Measurements from ENCODE around the gene SACM1L. TPM values are rescaled to one million over a fixed set of nuclear protein-coding genes. Genes with fewer than 3 reads are reported as not detected.

The SACM1L gene
- total RNA-seq, 1 donor from 2014 or later, result 59.2 TPM

GRCh38 chr3:45785605-45786150 is 96.5 kb downstream of the SACM1L start:
- no peak for DNase-seq
- peaks cover 3% of the 10 kb centered on the region for H3K4me1 Mint-ChIP-seq (ENCODE audit: low read depth, unreplicated experiment)
- H3K9me3 Mint-ChIP-seq (ENCODE audit: unreplicated experiment), result peaks cover 3% of the 10 kb centered on the region
- H3K4me3 Mint-ChIP-seq (ENCODE audit: unreplicated experiment), result no peak overlapping the region
- no peak for TF ChIP-seq CTCF (IDR thresholded peaks at IDR 0.05; ENCODE audit: partially characterized antibody, unreplicated experiment)
- H3K36me3 Mint-ChIP-seq (ENCODE audit: unreplicated experiment), result peaks cover 8% of the 10 kb centered on the region
- peaks cover 1% of the 10 kb centered on the region for H3K27me3 Mint-ChIP-seq (ENCODE audit: unreplicated experiment)
- no peak overlapping the region for H3K27ac Mint-ChIP-seq (ENCODE audit: unreplicated experiment)

GRCh38 chr3:45786801-45787495 is 97.8 kb downstream of the SACM1L start:
- H3K4me1 Mint-ChIP-seq (ENCODE audit: low read depth, unreplicated experiment), result peaks cover 5% of the 10 kb centered on the region
- H3K27ac Mint-ChIP-seq (ENCODE audit: unreplicated experiment), result no peak overlapping the region

GRCh38 chr3:45787551-45787950 is 98.4 kb downstream of the SACM1L start:
- TF ChIP-seq CTCF (IDR thresholded peaks at IDR 0.05; ENCODE audit: partially characterized antibody, unreplicated experiment), result no peak
- Mint-ChIP-seq H3K36me3 (ENCODE audit: unreplicated experiment) (peaks cover 10% of the 10 kb centered on the region), H3K4me1 (ENCODE audit: low read depth, unreplicated experiment) (peaks cover 5% of the 10 kb centered on the region), H3K27me3 (ENCODE audit: unreplicated experiment) (no peaks in the 10 kb centered on the region), H3K9me3 (ENCODE audit: unreplicated experiment) (peaks cover 5% of the 10 kb centered on the region), H3K27ac (ENCODE audit: unreplicated experiment) (no peak overlapping the region), H3K4me3 (ENCODE audit: unreplicated experiment) (no peak overlapping the region)
- DNase-seq, result no peak

More at GRCh38 chr3:45786801-45787495, 97.8 kb downstream of the SACM1L start:
- Mint-ChIP-seq H3K4me3 (ENCODE audit: unreplicated experiment) (no peak overlapping the region), H3K9me3 (ENCODE audit: unreplicated experiment) (peaks cover 5% of the 10 kb centered on the region), H3K27me3 (ENCODE audit: unreplicated experiment) (no peaks in the 10 kb centered on the region), H3K36me3 (ENCODE audit: unreplicated experiment) (peaks cover 10% of the 10 kb centered on the region)
- TF ChIP-seq CTCF (IDR thresholded peaks at IDR 0.05; ENCODE audit: partially characterized antibody, unreplicated experiment), result no peak
- no peak for DNase-seq

- DNase-seq, result no peak
- no peaks in the 10 kb centered on the region for H3K27me3 Mint-ChIP-seq (ENCODE audit: unreplicated experiment)
- H3K9me3 Mint-ChIP-seq (ENCODE audit: unreplicated experiment), result peaks cover 4% of the 10 kb centered on the region
- no peak overlapping the region for H3K4me3 Mint-ChIP-seq (ENCODE audit: unreplicated experiment)
- peaks cover 5% of the 10 kb centered on the region for H3K4me1 Mint-ChIP-seq (ENCODE audit: low read depth, unreplicated experiment)
- H3K36me3 Mint-ChIP-seq (ENCODE audit: unreplicated experiment), result peaks cover 10% of the 10 kb centered on the region
- TF ChIP-seq CTCF (IDR thresholded peaks at IDR 0.05; ENCODE audit: partially characterized antibody, unreplicated experiment), result no peak
- H3K27ac Mint-ChIP-seq (ENCODE audit: unreplicated experiment), result no peak overlapping the region
These were observed 100.1 kb downstream of the SACM1L start for GRCh38 chr3:45789235-45789812.

GRCh38 chr3:45790596-45790995 is 101.4 kb downstream of the SACM1L start:
- Mint-ChIP-seq H3K4me1 (ENCODE audit: low read depth, unreplicated experiment) (peaks cover 8% of the 10 kb centered on the region), H3K27ac (ENCODE audit: unreplicated experiment) (no peak overlapping the region), H3K9me3 (ENCODE audit: unreplicated experiment) (peaks cover 4% of the 10 kb centered on the region), H3K27me3 (ENCODE audit: unreplicated experiment) (peaks cover 9% of the 10 kb centered on the region), H3K4me3 (ENCODE audit: unreplicated experiment) (no peak overlapping the region), H3K36me3 (ENCODE audit: unreplicated experiment) (peaks cover 10% of the 10 kb centered on the region)
- DNase-seq, result no peak
- TF ChIP-seq CTCF (IDR thresholded peaks at IDR 0.05; ENCODE audit: partially characterized antibody, unreplicated experiment), result no peak

All from glutamatergic neuron (in vitro differentiated cells).